Activated CD8-positive, alpha-beta memory T cell treated with anti-CD3 and anti-CD28 coated beads for 1 hour (primary cell): ENCODE measurements around the gene HBS1L.
"Not testable (repeated sequence)": the region's sequence is repeated elsewhere in the genome, so short reads cannot be mapped to it uniquely, and the experiment has no call there.

Experiments
- DNase-seq, 2 donors: peaks; one replicate each; pipeline ENCODE4 v3.0.0-alpha.2; 2020; ENCODE audit warnings: low read depth in 1 of 2; ENCODE audit errors: extremely low read depth in 1 of 2

Gene HBS1L

DNA sequence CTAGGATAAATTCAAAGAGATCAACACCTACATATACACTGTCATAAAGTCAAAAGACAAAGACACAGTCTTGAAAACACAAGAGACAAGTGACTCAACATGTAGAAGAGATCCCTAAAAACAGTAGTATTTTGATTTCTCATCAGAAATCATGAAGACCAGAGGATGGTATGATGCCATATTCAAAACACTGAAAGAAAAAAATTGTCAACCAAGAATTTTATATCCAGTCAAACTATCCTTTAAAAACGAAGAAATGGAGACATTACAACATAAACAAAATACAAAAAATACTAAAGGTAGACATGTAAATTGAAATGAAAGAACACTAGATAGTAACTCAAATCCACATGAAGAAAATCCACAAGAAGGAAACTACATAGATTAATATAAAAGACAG, 27.3 kb upstream of the HBS1L start:
- DNase-seq = no peak

DNA sequence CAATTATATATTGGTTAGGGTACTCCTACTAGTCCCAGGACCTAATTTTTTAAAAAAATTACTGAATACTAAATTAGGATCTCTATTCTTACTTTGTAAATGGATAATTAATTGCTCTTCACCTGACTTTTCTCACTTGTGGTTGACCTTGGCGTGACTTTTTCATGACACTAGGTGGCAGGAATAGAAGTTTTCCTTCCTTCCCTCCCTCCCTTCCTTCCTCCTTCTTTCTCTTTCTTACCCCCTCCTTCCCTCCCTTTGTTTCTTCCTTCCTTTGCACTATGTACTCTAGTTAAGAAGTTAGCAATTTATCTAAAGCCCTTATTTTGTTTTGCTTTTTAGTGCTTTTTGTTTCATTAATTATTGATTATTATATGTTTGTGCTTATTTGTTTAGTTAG, 20.4 kb upstream of the HBS1L start:
- no peak for DNase-seq

DNA sequence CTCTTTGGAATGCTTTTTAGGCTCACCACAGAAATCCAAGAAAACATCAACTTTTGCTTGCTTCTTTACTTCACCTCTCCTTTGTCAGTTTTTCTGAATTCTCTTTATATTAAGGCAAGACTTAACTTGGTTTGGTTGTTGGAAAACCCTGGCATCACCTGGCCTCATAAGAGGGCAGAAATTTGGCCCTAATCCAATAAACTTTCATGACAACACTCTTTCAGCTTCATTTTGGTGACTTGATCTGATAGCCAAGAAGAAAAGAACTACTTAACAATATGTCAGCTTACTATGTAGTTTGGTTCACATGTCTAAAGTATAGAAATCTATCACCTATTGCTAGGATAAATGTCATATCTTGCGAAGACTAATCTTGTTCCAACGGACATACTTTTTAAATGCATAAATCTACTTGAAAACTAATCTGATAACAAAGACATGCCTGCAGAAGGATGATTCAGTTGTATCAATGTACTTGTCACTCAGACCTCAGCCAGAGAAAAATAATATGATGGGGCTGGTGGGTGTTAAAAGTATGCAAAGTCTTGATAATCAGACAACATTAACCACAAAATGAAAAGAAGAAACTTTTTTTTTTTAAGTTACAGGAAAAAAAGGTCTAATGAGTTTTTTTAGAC, 19.3 kb upstream of the HBS1L start:
- no peak for DNase-seq

DNA sequence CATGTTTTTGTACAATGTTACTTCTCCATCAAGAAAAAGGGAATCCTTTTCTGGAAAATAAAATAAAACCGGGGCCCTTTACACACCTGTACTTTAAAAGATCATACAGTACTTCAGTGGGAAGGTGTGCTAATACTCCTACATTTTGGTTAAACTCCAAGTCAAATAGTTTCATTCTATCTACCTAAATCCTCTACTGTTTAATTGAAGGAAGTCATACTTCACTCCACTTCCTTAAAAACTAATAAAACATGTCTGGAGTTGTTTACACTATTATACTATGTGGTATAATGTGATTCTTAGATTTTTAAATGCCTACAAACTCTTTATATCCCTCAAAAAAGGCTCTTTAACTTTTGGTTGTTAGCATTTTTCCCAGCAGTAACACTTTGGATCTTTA, 18.6 kb upstream of the HBS1L start:
- DNase-seq = no peak

DNA sequence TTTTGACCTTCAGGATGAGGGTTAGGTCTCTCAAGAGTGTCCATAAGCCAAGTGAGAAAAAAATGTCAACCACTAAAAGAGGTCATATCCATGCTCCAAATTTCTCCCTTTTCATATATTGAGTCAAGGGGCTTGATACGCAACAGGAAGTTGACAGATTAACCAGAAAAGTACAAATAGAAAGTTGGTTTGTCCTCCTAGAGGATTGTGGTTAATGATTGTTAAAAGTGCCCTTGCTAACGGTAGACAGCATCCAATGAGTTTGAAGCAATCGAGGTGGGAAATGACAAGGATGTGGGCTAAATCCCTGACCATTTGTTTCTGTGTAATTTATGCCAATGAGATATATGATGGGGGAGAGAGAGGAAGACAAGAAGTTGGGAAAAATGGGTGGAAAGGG, 18.1 kb upstream of the HBS1L start:
- no peak for DNase-seq

DNA sequence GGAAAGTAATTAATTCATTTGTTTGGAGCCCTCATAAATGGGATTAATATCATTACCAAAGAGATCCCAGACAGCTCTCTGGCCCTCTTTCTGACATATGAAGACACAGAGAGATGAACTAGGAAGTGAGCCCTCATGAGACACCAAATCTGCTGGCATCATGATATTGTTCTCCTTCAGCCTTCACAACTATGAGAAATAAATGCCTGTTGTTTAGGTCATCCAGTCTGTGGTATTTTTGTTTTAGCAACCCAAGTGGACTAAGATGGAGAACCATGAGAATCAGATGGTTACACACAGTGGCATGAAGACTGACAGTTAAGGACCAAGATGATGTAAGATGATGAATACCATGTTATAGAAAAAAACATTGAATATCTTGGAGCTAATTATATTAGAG, 16.9 kb upstream of the HBS1L start:
- no peak for DNase-seq

DNA sequence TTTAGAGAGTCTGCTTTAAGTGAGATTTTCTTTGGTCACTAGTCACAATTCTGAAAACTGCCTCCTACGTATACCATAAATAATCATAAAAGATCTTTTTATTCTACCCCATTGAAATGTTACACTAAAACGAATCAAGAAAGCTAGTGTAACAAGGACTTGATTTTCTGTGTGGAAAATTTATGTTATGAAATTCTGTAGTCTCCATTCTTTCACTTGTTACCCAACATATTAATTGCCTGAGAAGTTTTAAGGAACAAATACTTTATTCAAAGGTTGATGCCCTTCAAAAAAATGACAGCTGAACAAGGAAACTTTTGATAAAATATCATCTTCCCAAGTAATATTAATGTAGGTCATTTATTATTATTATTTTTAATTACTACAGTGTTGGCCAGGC, 13.3 kb upstream of the HBS1L start:
- DNase-seq = no peak

DNA sequence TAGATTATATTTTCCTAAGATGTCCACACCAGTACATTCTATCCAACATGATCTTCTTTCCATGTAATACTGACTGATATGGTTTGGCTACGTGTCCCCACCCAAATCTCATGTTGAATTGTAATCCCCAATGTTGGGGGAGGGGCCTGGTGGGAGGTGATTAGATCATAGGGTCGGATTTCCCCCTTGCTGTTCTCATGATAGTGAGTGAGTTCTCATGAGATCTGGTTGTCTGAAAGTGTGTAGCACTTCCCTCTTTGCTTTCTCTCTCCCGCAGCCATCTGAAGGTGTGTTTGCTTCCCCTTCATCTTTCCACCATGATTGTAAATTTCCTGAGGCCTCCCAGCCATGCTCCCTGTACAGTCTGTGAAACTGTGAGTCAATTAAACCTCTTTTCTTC, 12.2 kb upstream of the HBS1L start:
- no peak for DNase-seq

DNA sequence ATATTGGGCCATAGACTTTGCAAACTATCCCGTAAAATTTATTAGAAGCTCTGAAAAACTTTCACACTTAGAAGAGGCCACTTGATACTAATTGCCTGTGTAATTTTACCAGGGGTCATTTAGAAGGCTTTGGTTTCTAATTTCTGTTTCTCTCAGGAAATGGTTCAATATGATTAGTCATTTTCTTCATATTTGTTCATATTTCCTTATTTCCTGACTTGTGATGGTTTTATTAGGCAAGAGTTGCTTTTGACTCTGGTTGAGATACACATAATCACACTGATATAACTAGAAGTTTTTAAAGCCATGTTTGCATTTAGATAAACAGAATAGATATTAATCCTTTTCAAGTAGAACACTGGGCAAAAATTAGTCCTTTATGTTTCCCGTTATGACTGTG, 11.8 kb upstream of the HBS1L start:
- no peak for DNase-seq

DNA sequence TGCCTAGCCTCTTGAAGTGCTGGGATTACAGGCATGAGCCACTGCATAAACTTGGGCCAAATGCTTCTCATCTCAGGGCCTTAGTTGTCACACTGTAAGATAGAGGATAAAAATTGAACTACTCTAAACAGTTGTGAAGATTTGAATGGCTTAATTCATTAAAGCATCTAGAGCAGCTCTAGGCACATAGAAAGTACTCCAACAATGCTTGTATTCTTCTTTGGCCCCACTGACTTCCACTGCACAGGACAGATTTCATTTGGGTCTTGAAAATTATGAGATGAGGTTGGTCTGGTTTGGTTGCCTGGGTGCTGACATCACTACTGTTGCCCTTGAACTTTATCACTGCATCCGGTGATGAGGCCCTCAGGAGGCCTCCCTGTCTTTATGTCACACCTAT, 10.0 kb upstream of the HBS1L start:
- DNase-seq = no peak

DNA sequence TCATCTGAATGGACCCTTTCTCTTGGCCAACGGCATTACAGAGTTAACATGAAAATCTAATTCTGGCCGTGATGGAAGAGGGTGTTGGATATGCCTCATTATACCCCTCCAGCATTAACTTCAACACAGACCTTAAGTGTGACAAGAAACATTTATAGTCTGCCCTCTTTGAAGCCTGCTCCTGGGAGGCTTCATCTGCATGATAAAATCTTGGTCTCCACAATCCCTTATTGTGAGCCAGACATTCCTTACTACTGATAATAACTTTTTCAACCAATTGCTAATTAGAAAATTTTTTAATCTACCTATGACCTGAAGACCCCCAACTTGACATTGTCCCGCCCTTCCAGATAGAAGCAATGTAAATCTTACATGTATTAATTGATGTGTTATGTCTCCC, 9.3 kb upstream of the HBS1L start:
- no peak for DNase-seq

DNA sequence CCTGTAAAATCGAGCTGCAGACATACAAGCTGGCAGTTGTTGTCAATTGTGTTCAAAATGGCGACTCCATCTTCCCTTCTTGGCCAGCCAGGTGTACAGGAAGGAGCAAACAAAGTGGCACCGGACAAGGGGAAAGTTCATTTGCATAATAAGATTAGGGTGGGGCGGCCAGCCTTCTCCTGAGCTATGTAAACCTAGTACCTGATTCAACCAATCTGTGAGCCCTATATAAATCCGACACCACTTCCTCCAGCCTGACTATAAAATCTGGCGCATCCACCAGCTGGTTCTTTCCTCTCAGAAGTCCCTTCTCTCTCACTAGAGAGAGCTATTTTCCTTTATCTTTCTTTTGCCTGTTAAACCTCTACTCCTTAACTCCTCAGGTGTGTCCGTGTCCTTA, 8.1 kb upstream of the HBS1L start:
- DNase-seq = no peak

DNA sequence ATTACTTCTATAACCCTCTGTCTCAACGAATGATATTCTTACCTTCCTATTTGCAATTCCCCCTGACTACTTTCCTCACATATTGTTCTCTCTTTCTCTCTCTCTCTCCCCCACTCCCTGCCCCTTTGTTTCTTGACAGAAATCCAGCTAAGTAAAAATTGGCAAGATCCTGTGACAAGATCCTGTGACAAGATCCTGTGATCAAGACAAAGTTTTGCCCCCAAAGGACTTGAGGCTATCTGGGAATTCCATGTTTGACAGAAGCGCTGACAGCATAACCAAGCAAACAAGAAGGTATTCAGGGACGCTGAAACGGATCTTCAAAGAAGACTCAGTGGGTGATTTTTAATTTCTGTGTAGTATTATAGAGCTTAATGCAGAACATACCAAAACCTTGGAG, 5.5 kb upstream of the HBS1L start:
- no peak for DNase-seq

DNA sequence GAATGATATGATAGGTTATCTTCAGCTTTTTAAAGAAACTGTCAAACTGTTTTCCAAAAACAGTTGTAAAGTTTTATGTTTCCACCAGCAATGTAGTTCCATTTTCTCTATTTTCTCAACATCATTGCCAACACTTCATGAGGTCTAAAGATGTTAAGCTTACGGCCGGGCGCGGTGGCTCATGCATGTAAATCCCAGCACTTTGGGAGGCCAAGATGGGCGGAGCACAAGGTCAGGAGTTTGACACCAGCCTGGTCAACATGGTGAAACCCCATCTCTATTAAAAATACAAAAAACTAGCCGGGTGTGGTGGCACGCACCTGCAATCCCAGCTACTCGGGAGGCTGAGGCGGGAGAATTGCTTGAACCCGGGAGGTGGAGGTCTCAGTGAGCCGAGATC, 3.7 kb upstream of the HBS1L start:
- not testable (repeated sequence) for DNase-seq

DNA sequence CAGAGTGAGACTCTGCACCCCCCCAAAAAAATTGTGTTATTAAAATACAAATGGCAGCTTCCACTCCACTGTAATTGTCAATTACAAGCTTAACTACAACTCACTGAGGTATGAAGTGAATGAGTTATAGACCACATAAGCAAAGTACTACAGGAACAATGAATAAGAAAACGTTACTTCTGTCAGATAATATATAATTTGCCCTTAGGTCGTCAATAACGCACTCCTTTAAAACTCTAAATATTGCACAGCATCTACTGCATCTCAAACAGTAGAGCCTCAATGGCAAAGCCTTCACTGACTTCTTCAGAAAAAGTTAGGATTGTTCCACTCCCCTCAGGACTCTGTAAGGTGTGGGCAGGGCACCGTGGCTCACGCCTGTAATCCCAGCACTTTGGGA, 2.0 kb upstream of the HBS1L start:
- DNase-seq = no peak

DNA sequence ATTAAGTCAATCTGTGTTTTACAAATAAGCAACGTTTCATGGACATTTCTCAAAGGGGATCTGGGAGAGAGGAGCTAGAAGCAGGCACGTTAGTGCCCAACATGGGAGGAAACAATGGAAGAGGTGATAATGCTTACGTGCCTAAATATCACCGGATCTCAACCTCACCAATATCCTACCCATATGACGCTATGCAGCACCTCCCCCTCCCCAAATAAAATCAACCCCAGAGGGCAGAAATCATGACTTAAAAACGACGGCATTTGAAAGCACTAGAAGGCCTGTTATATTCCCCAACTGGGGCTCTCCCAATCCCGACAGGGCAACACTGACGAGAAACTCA, 425 bp downstream of the HBS1L start:
- DNase-seq = no peak

DNA sequence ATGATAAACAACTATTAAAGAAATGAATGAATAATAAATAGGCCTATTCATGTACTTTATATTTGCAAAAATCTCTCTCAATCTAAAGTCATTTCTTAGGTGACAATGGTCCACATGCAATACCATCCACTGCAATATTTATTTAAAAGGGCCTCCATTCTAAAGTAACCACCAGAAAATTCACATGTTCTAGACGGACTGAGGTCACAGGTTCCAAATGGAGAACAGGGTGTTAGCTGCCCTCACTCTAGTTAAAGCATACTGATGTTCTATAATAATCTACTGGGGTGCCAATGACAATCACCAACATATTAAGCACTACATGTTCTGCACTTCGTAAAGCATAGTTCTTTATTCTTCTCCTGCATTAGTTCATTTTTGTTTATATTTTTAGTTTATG, 1.2 kb downstream of the HBS1L start:
- DNase-seq = no peak

DNA sequence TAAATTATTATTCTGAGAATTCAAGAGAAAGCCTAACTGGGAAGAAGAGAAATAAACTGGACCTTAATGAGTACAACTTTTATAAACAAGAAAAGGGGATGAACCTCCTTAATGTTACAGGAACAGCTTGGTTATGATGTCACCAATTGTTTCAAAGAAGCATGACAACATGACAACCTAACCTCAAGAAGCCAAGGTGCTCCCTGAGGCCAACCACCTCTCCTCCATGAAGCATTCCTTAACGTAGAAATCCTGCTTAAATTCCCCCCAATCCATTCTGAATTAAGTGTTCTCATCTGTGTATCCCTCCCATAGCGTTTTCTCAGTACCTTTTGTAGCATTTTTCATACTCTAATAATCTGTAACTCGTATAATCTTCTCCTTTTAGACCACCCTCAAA, 1.7 kb downstream of the HBS1L start:
- no peak for DNase-seq

DNA sequence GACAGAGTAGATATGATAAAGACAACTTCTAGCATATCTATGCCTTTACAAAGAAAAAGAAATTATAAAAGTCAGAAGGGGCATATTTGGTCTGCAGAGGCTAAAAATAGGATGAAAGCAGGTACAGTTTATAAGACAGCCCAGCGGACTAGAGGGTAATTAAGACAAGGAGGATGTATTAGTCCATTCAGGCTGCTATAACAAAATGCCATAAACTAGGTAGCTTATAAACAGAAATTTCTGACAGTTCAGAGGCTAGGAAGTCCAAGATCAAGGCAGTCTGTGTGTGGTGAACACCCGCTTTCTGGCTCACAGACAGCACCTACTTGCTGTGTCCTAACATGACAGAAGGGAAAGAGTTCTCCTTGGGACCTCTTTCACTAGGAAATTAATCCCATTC, 5.7 kb downstream of the HBS1L start:
- no peak for DNase-seq

DNA sequence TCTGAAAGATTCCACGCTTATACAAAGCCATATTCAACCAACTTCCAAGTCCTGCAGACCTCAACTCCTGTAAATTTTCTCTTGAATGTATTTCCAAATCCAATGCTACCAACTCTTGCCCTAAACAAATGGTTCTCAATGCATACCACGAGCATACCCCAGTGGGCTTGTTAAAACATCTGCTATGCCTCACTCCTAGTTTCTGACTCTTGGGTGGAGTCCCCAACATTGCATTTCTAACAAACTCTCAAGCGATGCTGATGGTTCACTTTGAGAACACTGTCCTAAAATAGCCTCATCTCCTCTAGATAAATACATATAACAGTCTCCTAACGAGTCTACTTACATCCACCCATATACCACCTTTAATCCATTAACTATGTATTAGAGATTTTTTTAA, 7.3 kb downstream of the HBS1L start:
- no peak for DNase-seq

DNA sequence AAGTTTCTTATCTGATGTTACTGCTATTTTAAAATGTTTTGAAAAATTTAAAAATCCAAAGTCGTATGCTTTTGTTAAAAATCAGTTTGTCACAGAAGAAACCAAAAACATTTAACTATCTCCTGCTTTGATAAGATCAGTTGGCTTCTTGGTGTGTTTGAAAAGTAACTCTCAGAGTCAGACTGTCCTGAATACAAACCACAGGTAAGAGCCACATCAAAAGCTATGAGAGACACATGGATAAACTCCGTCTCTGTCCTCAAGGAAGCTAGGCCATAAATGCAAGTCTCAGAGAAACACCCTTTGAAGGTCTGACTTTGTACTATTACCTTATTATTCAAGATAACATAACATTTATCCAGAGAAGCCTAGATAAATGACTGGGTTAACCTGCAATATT, 7.7 kb downstream of the HBS1L start:
- DNase-seq = no peak

DNA sequence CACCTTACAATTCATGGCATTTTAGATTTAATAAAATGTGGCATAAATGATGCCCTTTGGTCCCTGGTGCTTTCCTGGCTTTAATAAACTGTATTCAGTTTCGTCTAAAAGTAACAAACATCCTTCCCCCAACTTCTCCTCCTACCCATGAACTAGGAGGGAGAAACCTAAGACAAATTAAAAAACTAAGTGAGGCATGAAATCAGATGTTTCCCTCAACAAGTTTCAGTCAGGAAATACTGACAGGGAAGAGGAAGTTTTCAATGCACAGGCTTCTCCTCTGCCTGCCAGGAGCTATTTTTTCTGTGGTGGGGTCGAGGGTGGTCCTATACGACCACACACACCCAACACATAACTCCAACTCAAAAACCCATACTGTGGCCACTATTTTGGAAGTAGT, 10.0 kb downstream of the HBS1L start:
- no peak for DNase-seq

DNA sequence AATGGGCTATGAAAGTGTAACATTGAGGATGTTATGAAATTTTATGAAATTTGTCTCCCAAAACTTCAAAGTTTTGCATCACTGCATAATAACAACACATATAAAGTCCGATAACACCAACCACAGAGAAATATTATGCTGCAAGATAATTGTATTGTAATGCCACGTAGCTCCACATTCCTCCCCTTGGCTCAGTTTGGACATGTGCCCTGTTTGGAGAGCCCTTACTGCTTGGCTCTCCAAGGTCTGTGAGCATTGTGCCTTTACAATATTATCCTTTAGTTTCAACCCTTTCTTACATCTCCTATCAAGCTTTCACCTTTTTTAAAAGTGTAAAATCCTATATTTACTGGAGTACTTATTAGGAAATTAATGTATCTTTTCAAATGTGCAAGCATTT, 10.8 kb downstream of the HBS1L start:
- no peak for DNase-seq

DNA sequence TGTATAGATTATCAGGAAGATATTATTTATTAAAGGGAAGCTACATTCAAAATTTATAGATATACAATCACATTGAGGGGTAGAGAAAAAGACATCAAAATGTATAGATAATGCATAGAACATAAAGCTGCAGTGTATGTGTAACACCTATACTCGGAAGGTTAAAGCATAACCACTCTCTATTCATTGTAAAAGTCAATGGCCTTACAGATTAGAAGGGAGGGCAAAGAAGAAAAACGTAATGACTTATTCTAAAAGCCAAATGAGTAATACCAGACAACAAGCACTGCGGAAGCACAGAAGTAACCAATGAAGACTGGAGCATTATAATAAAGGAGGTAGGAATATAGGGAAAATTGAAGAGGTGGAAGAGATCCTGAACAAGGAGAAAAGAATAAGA, 11.3 kb downstream of the HBS1L start:
- no peak for DNase-seq
